Spleen (tissue), 11 donors: ENCODE results near the gene ATP8A2. TPM values are rescaled to one million over a fixed set of nuclear protein-coding genes. Genes with fewer than 3 reads are reported as not detected.
"Not testable (repeated sequence)": the region's sequence is repeated elsewhere in the genome, so short reads cannot be mapped to it uniquely, and the experiment has no call there.

Experiments
- DNase-seq: peaks from one replicate; pipeline ENCODE4 v3.0.0-alpha.2; 2020
- H3K27ac ChIP-seq, 8 donors: fragments of 200-600 bp; sonication (generic) in 7 of 8; 1 replicate in 4 of 8; 2 replicates in 4 of 8; pipeline versions ENCODE4 v1.5.0 to v1.8.0; 2016 to 2021; ENCODE audit warnings: inconsistent platforms in 4 of 8, mild to moderate bottlenecking in 4 of 8, moderate library complexity in 1 of 8
- H3K27me3 ChIP-seq, 7 donors: fragments of 200-600 bp; sonication (generic) in 6 of 7; replicated peaks in 1 of 7; 1 replicate in 4 of 7; 2 replicates in 3 of 7; pipeline versions ENCODE4 v1.5.0 to v1.8.0; 2016 to 2021; ENCODE audit warnings: inconsistent platforms in 3 of 7, mild to moderate bottlenecking in 1 of 7
- H3K36me3 ChIP-seq, 6 donors: fragments of 200-600 bp; sonication (generic) in 5 of 6; 1 replicate in 4 of 6; 2 replicates in 2 of 6; pipeline versions ENCODE4 v1.5.0 to v1.8.0; 2016 to 2021; ENCODE audit warnings: inconsistent platforms in 2 of 6
- H3K4me1 ChIP-seq, 6 donors: fragments of 200-600 bp; sonication (generic) in 5 of 6; 1 replicate in 3 of 6; 2 replicates in 3 of 6; pipeline versions ENCODE4 v1.5.0 to v1.8.0; 2016 to 2021; ENCODE audit warnings: inconsistent platforms in 3 of 6
- H3K4me3 ChIP-seq, 8 donors: fragments of 200-600 bp; sonication (generic) in 7 of 8; 1 replicate in 4 of 8; 2 replicates in 4 of 8; pipeline versions ENCODE4 v1.5.0 to v1.8.0; 2016 to 2021; ENCODE audit warnings: inconsistent platforms in 4 of 8, mild to moderate bottlenecking in 4 of 8, moderate library complexity in 2 of 8
- H3K9me3 ChIP-seq, 8 donors: fragments of 200-600 bp; sonication (generic) in 7 of 8; 1 replicate in 4 of 8; 2 replicates in 4 of 8; pipeline versions ENCODE4 v1.5.0 to v1.8.0; 2016 to 2021; ENCODE audit warnings: inconsistent platforms in 4 of 8
- CTCF ChIP-seq, 11 experiments: fragments of 200-600 bp in 7 of 11; fragments of 450-650 bp in 4 of 11; sonication (generic) in 4 of 11; IDR thresholded peaks in 8 of 11; conservative IDR thresholded peaks in 3 of 11; 1 replicate in 7 of 11; 2 replicates in 4 of 11; pipeline versions ENCODE4 v1.4.0 to v1.8.0; 2016 to 2021; ENCODE audit warnings: antibody characterized with exemption in 11 of 11, inconsistent platforms in 4 of 11, mild to moderate bottlenecking in 1 of 11
- POLR2A ChIP-seq, 3 donors: fragments of 450-650 bp; IDR thresholded peaks; one replicate each; pipeline ENCODE4 v1.5.1; 2017; ENCODE audit warnings: antibody characterized with exemption in 3 of 3, mild to moderate bottlenecking in 1 of 3
- POLR2AphosphoS5 ChIP-seq, 3 donors: sonication (generic); formaldehyde crosslinking; IDR thresholded peaks; one replicate each; pipeline ENCODE4 v1.5.1; 2017; ENCODE audit warnings: antibody characterized with exemption in 3 of 3
- WGBS, 5 donors: extraction: QIAGEN DNeasy Blood & Tissue Kit in 3 of 5; methylation state at CpG; one replicate each; pipeline versions ENCODE4 v1.1.5 to v1.1.7; 2013 to 2018; 5-methylcytosine and 5-hydroxymethylcytosine counted together
- intact Hi-C: fragments of 100-400 bp; cut with DNase I; formaldehyde crosslinking; loops from one replicate; pipeline ENCODE4 v1.15.0; 2023; ENCODE audit warnings: low total_unique reads
- polyA plus RNA-seq, 3 donors: library from polyadenylated mRNA; stranded (reverse); fragments of 200-250 nt; gene quantifications; one replicate each; pipeline ENCODE4 v1.2.1, GENCODE V29; 2013
- small RNA-seq, 4 donors: library from RNA; depleted of rRNA; stranded (forward); fragments of <200 nt; gene quantifications; one replicate each; pipeline ENCODE3, GENCODE V24; 2016
- total RNA-seq, 7 donors: library from RNA; depleted of rRNA in 3 of 7; stranded (reverse); fragments of >200 nt in 3 of 7; fragmentation: NEBNext Ultra II Directional in 4 of 7; extraction: Animal tissue kit (Norgen Biotek cat#: 25700) in 4 of 7; gene quantifications; one replicate each; pipeline versions ENCODE4 v1.1.0 to v1.2.1, GENCODE V29; 2016 to 2021
- donor health status: healthy with polysubstance abuse.
- donor health status: DM: no; HTN: no; CAD: no; lungs with moderate emphysema.
- donor health status: DM: no; HTN: no; CAD: no.
- donor health status: Bipolar disorder and iron deficiency.
- donor health status: healthy.
- donor health status: DM: no; HTN: no; CAD: no.
- donor health status: DM: yes; HTN: yes; CAD: no.

Gene ATP8A2
- total and polyA plus RNA-seq, 10 donors, result 0.09 to 0.46 (median 0.25) TPM

- TF ChIP-seq POLR2AphosphoS5 (IDR thresholded peaks at IDR 0.05) (no peak), POLR2A (IDR thresholded peaks at IDR 0.05) (no peak), CTCF (IDR thresholded peaks at IDR 0.05 in 8 of 11, conservative IDR thresholded peaks at IDR 0.05 in 3 of 11) (no peak)
- DNase-seq, result no peak
- H3K9me3 ChIP-seq, result no peaks in the 10 kb centered on the region
- no peaks in the 10 kb centered on the region for H3K4me1 ChIP-seq
- H3K4me3 ChIP-seq, result no peak overlapping the region
- peaks cover 0 to 41% (median 0%) of the 10 kb centered on the region in 7 donors for H3K27me3 ChIP-seq
- no peak overlapping the region for H3K27ac ChIP-seq
- intact Hi-C loops, result loop anchor here (5.0 kb wide), 1 partner anchor 499 kb away; no protein-coding TSS in a partner anchor
- no peaks in the 10 kb centered on the region for H3K36me3 ChIP-seq
- 68 to 80% (median 78%) methylated on average over 2 of the region's 2 CpGs for WGBS, 5 donors
These were observed 699.9 kb downstream of the ATP8A2 start for GRCh38 chr13:26071691-26072090.

GRCh38 chr13:26072335-26072734 lies 700.6 kb downstream of the ATP8A2 start:
- intact Hi-C loops, result loop anchor here (5.0 kb wide), 1 partner anchor 500 kb away; no protein-coding TSS in a partner anchor
- not testable (repeated sequence) for H3K27ac ChIP-seq, H3K9me3 ChIP-seq, H3K36me3 ChIP-seq, H3K4me1 ChIP-seq, H3K4me3 ChIP-seq, DNase-seq
- H3K27me3 ChIP-seq, result peaks cover 0 to 45% (median 0%) of the 10 kb centered on the region in 7 donors
- TF ChIP-seq CTCF (IDR thresholded peaks at IDR 0.05 in 8 of 11, conservative IDR thresholded peaks at IDR 0.05 in 3 of 11), result peak in 2 of 11 experiments; percentile 13 to 28
- WGBS, 5 donors, result 13 to 18% (median 17%) methylated on average over 4 to 6 of the region's 7 CpGs

DNA sequence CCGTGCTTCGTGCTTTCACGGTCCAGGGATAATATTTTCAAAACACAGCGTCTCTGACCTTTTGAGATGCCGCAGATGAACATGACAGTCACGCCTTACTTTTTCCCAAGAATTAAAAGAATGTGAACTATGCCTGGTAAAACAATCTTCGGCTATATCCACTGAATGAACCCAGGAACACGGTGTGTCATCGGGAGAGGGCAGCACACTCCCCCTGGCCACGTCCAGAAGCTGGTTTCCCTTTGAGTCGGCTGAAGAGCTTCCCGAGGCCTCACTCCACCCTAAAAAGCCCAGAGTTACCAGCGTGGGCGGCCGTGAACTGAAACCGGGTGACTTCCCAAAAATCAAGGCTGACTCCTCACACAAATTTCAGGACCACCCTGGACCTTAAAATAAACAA lies 702.9 kb downstream of the ATP8A2 start:
- Histone ChIP-seq H3K9me3 (no peaks in the 10 kb centered on the region), H3K4me3 (no peak overlapping the region), H3K27ac (no peak overlapping the region), H3K27me3 (peaks cover 0 to 43% (median 0%) of the 10 kb centered on the region in 7 donors), H3K36me3 (no peaks in the 10 kb centered on the region), H3K4me1 (no peaks in the 10 kb centered on the region)
- no peak for TF ChIP-seq POLR2AphosphoS5 (IDR thresholded peaks at IDR 0.05)
- TF ChIP-seq CTCF (IDR thresholded peaks at IDR 0.05 in 8 of 11, conservative IDR thresholded peaks at IDR 0.05 in 3 of 11), result no peak
- no peak for TF ChIP-seq POLR2A (IDR thresholded peaks at IDR 0.05)
- 50 to 63% (median 56%) methylated on average over 16 of the region's 16 CpGs for WGBS, 5 donors
- intact Hi-C loops, result loop anchor here (5.0 kb wide), 1 partner anchor 502 kb away; no protein-coding TSS in a partner anchor
- no peak for DNase-seq

Small RNA genes within 50 kb of the gene (small RNA-seq; reads per million reads assigned to genes)
- gene RN7SL741P (0 reads per million in 4 donors), gene RNU6-78P (0 reads per million in 4 donors), gene RNY1P3 (0 reads per million in 4 donors)

Other genes with a start within 250 kb of the ATP8A2 start
- not detected for gene AMER2, start 199.7 kb upstream of the ATP8A2 start, total RNA-seq
- not detected for gene AMER2, start 199.7 kb upstream of the ATP8A2 start, polyA plus RNA-seq
- gene MTMR6, start 84.5 kb upstream of the ATP8A2 start, total RNA-seq, result 10 to 100 TPM; 17.8 to 28.3 (median 23.7) TPM
- 1 to 10 TPM; 5.4 to 8.7 (median 6.3) TPM for gene MTMR6, start 84.5 kb upstream of the ATP8A2 start, polyA plus RNA-seq
- 10 to 100 TPM; 36.1 to 53.6 (median 46.9) TPM for gene NUP58, start 70.3 kb upstream of the ATP8A2 start, total RNA-seq
- gene NUP58, start 70.3 kb upstream of the ATP8A2 start, polyA plus RNA-seq, result 10 to 100 TPM in 2 of 3 donors, 1 to 10 TPM in 1; 9.1 to 13.1 (median 10.7) TPM